ENCODE results near the gene HAAO.

DNA sequence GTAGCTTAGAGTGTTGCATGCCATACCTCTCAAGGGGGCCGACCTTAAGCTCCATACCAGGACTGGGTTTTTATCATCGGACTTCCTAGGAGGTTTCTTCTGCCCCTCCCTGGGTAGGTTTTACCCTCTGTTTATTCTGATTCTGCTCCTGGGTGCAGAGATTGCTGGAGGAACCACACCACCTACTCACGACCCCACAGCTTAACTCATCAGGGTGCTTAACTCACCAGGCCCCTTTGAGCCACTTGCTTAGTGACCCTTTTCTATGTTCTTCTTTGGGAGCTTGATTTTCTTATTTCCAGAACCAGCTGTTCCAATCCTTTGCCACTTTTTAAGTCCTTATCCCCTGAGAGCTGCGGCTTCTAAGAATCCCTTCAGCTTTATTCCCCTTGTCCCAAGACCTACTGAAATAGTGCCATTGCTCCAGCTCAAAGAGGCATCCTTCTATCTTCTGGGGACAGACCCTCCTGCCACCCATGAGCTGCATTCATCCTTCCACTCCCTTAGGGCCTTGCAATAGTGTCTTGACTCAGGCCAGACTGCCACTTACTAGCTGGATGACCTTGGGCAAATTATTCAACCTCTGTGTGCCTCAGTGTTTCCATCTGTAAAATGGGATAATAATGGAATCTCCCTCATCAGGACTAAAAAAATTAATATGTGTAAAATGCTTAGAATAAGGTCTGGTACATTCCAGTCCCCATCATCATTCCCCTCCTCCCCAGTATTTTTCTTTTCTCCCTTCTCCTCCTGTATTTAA, 34.2 kb downstream of the HAAO start:
- TF ChIP-seq, protein P1, sequence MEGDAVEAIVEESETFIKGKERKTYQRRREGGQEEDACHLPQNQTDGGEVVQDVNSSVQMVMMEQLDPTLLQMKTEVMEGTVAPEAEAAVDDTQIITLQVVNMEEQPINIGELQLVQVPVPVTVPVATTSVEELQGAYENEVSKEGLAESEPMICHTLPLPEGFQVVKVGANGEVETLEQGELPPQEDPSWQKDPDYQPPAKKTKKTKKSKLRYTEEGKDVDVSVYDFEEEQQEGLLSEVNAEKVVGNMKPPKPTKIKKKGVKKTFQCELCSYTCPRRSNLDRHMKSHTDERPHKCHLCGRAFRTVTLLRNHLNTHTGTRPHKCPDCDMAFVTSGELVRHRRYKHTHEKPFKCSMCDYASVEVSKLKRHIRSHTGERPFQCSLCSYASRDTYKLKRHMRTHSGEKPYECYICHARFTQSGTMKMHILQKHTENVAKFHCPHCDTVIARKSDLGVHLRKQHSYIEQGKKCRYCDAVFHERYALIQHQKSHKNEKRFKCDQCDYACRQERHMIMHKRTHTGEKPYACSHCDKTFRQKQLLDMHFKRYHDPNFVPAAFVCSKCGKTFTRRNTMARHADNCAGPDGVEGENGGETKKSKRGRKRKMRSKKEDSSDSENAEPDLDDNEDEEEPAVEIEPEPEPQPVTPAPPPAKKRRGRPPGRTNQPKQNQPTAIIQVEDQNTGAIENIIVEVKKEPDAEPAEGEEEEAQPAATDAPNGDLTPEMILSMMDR (conservative IDR thresholded peaks at IDR 0.05; ENCODE audit: low read length): no peak
- TF ChIP-seq EZH2phosphoT487 (IDR thresholded peaks at IDR 0.05; ENCODE audit: borderline replicate concordance): no peak
